ENCODE results near the gene ZNF195. TPM values are rescaled to one million over a fixed set of nuclear protein-coding genes. Genes with fewer than 3 reads are reported as not detected.
"Not testable (repeated sequence)": the region's sequence is repeated elsewhere in the genome, so short reads cannot be mapped to it uniquely, and the experiment has no call there.

ZNF195 gene
- total and polyA plus RNA-seq, 5 donors from 2014 or later: 23.1 to 31.3 (median 25.5) TPM

GRCh38 chr11:3330064-3330463 is 48.9 kb downstream of the ZNF195 start:
- not testable (repeated sequence) for H3K27me3 ChIP-seq (ENCODE audit: control insufficient read depth, insufficient read depth, low read length); ATAC-seq (ENCODE audit: low read depth in 2 of 2); H3K27ac Mint-ChIP-seq; H3K4me1 ChIP-seq (ENCODE audit: control insufficient read depth, insufficient read depth, low read length, poor library complexity, severe bottlenecking); DNase-seq; H3K4me1 Mint-ChIP-seq; H3K9me3 Mint-ChIP-seq; H3K9me3 ChIP-seq (ENCODE audit: control insufficient read depth in 2 of 2, low read length in 2 of 2); H3K27ac ChIP-seq (ENCODE audit: insufficient read depth, low read length, poor library complexity, severe bottlenecking); H3K36me3 ChIP-seq (ENCODE audit: control insufficient read depth, insufficient read depth, low read length); H3K36me3 Mint-ChIP-seq; H3K4me3 ChIP-seq (ENCODE audit: low read depth, low read length); H3K4me3 Mint-ChIP-seq; H3K27me3 Mint-ChIP-seq

DNA sequence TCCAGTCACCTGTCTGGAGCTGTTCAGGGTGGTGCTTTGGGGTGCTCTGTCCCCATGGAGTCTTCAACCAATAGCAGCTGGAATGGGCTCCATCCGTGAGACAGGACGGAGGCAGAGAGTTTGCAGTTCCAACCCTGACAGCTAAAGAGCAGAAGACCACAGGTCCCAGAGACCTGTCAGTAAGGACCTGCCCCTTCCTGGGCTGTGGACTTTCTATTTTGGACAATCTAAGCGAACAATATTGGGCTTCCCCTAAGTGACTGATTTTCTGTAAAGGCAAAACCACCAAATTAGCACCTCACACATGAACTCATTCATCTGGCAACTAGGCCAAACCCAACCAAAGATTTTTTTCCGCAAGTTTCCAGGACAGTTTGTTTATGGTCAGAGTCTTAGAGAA is 50.4 kb downstream of the ZNF195 start:
- ATAC-seq (ENCODE audit: low read depth in 2 of 2): not testable (repeated sequence)

DNA sequence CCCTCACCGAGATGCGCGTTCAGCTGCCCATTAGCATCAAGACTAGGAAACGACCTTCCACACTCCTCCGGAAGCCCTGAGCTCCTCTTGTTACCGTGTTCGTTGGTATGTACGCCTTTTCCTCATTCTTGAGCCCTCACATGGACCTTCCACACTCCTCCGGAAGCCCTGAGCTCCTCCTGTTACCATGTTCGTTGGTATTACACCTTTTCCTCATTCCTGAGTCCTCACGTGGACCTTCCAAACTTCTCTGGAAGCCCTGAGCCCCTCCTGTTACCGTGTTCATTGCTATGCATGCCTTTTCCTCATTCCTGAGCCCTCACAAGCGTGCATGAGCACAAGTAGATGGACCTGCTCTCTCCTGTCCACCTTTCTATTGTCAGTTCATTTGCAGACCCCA is 52.5 kb downstream of the ZNF195 start:
- H3K36me3 Mint-ChIP-seq; H3K27ac ChIP-seq (ENCODE audit: insufficient read depth, low read length, poor library complexity, severe bottlenecking); H3K9me3 ChIP-seq (ENCODE audit: control insufficient read depth in 2 of 2, low read length in 2 of 2); DNase-seq; H3K9me3 Mint-ChIP-seq; H3K27me3 ChIP-seq (ENCODE audit: control insufficient read depth, insufficient read depth, low read length); H3K27ac Mint-ChIP-seq; H3K36me3 ChIP-seq (ENCODE audit: control insufficient read depth, insufficient read depth, low read length); ATAC-seq (ENCODE audit: low read depth in 2 of 2); H3K4me1 ChIP-seq (ENCODE audit: control insufficient read depth, insufficient read depth, low read length, poor library complexity, severe bottlenecking); H3K4me1 Mint-ChIP-seq; H3K4me3 Mint-ChIP-seq; H3K27me3 Mint-ChIP-seq; H3K4me3 ChIP-seq (ENCODE audit: low read depth, low read length): not testable (repeated sequence)

More for the DNA sequence above, 50.4 kb downstream of the ZNF195 start:
- not testable (repeated sequence) for H3K9me3 ChIP-seq (ENCODE audit: control insufficient read depth in 2 of 2, low read length in 2 of 2); H3K36me3 ChIP-seq (ENCODE audit: control insufficient read depth, insufficient read depth, low read length); H3K27me3 Mint-ChIP-seq; H3K9me3 Mint-ChIP-seq; H3K27ac Mint-ChIP-seq; DNase-seq; H3K27me3 ChIP-seq (ENCODE audit: control insufficient read depth, insufficient read depth, low read length); H3K4me1 Mint-ChIP-seq; H3K4me1 ChIP-seq (ENCODE audit: control insufficient read depth, insufficient read depth, low read length, poor library complexity, severe bottlenecking); H3K4me3 Mint-ChIP-seq; H3K27ac ChIP-seq (ENCODE audit: insufficient read depth, low read length, poor library complexity, severe bottlenecking); H3K4me3 ChIP-seq (ENCODE audit: low read depth, low read length); H3K36me3 Mint-ChIP-seq

GRCh38 chr11:3324724-3325123 is 54.2 kb downstream of the ZNF195 start:
- not testable (repeated sequence) for H3K27ac Mint-ChIP-seq; H3K9me3 Mint-ChIP-seq; H3K4me1 ChIP-seq (ENCODE audit: control insufficient read depth, insufficient read depth, low read length, poor library complexity, severe bottlenecking); H3K4me3 ChIP-seq (ENCODE audit: low read depth, low read length); H3K9me3 ChIP-seq (ENCODE audit: control insufficient read depth in 2 of 2, low read length in 2 of 2); ATAC-seq (ENCODE audit: low read depth in 2 of 2); H3K27me3 Mint-ChIP-seq; H3K4me1 Mint-ChIP-seq; H3K4me3 Mint-ChIP-seq; H3K36me3 ChIP-seq (ENCODE audit: control insufficient read depth, insufficient read depth, low read length); H3K36me3 Mint-ChIP-seq; H3K27ac ChIP-seq (ENCODE audit: insufficient read depth, low read length, poor library complexity, severe bottlenecking); DNase-seq; H3K27me3 ChIP-seq (ENCODE audit: control insufficient read depth, insufficient read depth, low read length)

Other genes with a start within 250 kb of the ZNF195 start
- 2.2 TPM for gene OSBPL5, start 213.8 kb downstream of the ZNF195 start, total RNA-seq
- under 1 TPM in 2 of 4 donors, not detected in 2; 0.22 to 0.23 TPM for gene OSBPL5, start 213.8 kb downstream of the ZNF195 start, polyA plus RNA-seq
- not detected for gene MRGPRG, start 160.3 kb downstream of the ZNF195 start, total RNA-seq
- gene MRGPRG, start 160.3 kb downstream of the ZNF195 start, polyA plus RNA-seq: not detected
- not detected for gene MRGPRE, start 146.7 kb downstream of the ZNF195 start, total RNA-seq
- gene MRGPRE, start 146.7 kb downstream of the ZNF195 start, polyA plus RNA-seq: not detected